ENCODE measurements around the gene HNRNPLL.

- TF ChIP-seq PLRG1 (conservative IDR thresholded peaks at IDR 0.05) (no peak), ZUFSP (CRISPR knock-in tag; IDR thresholded peaks at IDR 0.05; ENCODE audit: borderline replicate concordance) (no peak), TCF7L2 (IDR thresholded peaks at IDR 0.05; ENCODE audit: low read depth, low read length) (no peak), ZNF30 (CRISPR knock-in tag; IDR thresholded peaks at IDR 0.05) (no peak), TAF1 (CRISPR knock-in tag; IDR thresholded peaks at IDR 0.05) (no peak), ZSCAN22 (CRISPR knock-in tag; IDR thresholded peaks at IDR 0.05) (no peak), CTCF (CRISPR knock-in tag; IDR thresholded peaks at IDR 0.05) (no peak), ZFX (CRISPR knock-in tag; IDR thresholded peaks at IDR 0.05; ENCODE audit: low read depth) (no peak), POLR2A (IDR thresholded peaks at IDR 0.05; ENCODE audit: insufficient read depth in 1 of 2, low read depth in 2 of 2, low read length in 2 of 2) (no peak)
These were observed 90.5 kb downstream of the HNRNPLL start for GRCh38 chr2:38512211-38512610.
